GM19463 (cell line): ENCODE results near the gene ABTB2.

Experiments used
- ATAC-seq: cut with Tn5 transposase; IDR thresholded peaks from one replicate; pipeline ENCODE4 v1.9.1; 2021; ENCODE audit warnings: mild to moderate bottlenecking, moderate library complexity; ENCODE audit not compliant: unreplicated experiment

ABTB2 gene

DNA sequence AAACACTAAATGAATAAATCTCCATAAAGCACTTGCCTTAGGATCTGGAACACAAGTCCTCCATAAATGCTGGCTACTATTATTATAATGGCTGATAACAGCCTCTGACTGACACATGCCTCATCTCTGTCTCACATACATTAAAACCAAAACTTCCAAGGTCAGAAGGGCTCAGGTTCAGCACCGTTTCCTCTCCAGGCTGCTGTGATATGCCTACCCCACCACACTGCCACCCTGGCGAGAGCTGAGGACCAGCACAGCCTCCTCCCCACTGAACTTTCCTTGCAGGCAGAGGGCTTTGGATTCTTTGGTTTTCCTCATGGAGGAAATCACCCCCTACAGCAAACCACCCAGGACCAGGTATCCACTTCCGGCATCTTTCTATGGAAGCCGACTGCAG lies 112.8 kb downstream of the ABTB2 start:
- no peak for ATAC-seq

DNA sequence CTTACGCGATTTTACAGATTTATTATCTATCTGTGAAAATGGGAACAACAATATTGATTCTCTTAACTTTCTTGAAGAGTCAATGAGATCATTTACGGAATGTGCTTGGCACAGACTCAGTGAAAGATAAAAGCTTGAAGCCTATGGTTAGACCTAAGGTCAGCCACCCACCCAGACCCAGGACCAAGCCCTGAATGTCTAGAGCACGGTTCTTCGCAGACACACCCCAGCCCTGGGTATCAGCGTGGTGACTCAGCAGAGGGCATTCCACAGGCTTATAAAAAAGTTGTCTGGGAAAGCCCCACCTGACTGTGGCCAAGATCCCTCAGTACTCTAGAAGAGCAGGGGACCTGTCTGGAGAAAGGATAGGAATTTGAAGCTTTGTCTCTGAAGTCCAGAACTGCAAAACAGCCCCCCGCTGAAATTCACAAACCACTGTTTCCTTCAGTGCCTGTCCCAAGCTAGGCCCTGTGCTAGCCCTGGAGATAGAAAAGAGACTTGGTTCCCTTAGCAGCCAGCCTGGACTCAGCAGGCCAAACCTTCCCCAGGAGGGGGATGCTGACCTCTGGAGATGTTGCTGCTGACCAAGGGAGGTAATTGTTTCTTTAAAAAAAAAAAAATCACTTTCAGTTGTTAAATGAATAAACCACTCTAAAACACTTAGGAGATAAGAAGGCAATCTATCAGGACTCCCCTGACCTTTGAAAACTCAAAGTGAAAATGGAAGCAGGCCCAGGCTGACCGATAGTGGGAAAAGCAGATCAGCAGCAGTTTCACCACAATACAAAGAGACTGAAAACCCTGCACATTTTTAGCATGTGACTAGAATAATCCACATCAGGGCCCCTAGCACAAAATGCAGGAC lies 114.0 kb downstream of the ABTB2 start:
- peak; percentile 66 for ATAC-seq

DNA sequence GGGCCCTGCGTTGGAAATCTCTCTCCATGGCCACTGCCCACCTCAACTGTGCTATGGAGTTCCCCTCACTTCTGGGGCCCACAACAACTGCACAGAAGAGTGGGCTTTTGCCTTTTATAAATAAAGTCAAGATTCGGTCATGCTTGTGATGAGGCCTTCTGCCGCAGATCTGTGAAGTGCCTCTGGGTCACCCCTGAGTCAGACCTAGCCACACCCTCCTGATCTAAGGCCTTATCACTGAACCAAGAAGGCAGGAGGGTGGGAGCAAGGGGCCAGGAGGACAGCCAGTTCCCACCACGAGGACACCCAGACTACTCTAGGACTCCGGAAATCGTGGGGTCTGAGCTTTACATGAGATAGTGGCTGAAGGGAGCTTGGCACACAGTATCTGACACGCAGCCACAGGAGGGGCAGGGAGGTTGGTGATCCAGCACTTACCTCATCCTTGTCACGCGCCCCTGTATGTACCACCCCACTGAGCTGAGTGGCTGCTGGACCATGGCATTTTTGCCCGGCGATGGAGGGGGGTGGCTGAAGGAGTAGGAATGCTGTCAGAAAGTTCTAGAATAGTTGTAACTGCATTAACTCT lies 115.7 kb downstream of the ABTB2 start:
- no peak for ATAC-seq

DNA sequence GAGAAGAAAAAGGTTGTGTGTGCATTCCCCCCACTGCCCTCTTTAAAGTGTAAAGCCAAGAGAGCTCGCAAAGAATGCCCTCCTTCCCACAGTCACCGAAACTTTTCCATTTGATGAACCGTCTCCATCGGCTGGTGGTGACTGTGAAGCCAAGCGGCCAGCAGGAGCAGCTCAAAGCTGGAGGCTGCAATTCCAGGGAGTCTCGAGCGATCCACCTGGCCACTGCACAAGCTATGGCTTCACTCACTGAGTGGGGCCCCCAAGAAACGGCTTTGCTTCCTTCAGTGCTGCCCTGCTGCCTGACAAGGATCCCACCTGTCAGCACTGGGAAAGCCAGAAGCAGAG lies 117.7 kb downstream of the ABTB2 start:
- ATAC-seq, result no peak

DNA sequence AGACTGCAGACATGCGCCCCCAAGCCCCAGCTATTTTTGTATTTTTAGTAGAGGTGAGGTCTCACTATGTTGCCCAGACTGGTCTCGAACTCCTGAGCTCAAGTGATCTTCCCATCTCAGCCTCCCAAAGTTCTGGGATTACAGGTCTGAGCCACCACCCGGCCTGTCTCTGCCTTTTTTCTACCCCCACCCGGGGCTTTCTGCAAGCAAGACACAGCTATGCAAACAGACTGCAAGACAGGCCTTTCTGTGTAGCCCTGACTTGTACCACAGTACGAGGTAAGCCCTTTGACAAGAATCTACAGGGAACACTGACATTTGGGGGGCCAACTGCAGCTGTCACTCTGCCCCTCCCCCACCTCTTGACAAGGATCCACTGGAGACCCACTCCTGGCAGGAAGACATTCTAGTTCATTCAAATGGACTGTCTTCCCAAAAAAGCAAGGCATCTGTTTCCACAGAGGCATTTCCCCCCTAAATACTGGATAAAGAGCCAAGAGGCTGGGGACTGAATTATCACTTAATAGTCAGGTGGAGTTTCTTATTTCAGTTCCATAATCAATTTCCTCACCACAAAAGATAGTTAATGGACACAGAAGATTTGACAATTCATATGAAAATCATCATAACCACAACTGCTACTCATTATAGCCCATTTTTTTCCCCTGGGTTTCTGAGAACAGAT lies 118.2 kb downstream of the ABTB2 start:
- peak; percentile 30 for ATAC-seq

DNA sequence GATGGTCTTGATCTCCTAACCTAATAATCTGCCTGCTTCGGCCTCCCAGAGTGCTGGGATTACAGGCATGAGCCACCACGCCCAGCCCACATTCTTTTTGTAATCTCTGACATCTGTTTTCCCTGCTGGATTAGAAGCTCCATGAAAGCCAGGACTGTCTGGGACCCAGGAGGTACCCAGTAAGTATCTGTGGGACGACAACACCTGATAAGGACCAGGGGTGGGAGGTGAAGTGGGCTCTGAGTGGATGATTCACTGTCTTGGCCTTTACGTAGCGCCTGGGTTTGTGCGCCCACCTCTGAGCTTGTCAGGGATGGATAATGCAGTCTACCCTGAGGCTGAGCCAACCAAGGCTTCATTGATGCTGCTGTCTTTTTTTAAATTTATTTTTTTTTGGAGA lies 118.8 kb downstream of the ABTB2 start:
- no peak for ATAC-seq

DNA sequence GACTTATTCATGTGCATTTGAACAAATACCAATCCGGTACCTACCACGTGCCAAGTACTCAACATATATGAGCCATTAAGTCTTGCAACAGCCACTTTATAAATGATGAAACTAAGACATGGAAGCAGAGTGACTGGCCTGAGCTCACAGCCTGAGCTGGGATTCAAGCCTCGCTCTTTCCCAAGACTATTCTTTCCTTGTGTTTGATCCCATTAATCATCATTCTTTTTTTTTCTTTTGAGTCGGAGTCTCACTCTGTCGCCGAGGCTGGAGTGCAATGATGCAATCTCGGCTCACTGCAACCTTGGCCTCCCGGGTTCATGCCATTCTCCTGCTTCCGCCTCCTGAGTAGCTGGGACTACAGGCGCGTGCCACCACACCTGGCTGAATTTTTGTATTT lies 119.3 kb downstream of the ABTB2 start:
- no peak for ATAC-seq

DNA sequence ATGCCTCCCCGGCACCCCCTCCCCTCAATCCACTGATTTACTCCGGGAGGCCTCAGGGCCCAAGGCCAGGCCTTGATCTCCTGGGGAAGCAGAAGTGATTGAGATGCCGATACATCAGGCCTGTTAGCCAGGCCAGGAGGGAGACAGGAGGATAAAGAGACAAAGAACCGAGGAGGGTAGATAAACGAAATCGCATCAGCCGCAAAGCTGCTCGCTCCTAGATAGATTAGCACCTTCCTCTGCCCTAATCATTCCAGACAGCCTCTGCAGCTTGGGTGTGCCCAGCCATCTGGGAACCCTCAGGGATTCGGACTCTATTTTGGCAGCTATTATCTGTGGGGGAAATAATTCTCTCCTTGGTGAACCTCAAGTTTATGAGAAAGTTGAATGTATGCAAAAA lies 121.2 kb downstream of the ABTB2 start:
- no peak for ATAC-seq

DNA sequence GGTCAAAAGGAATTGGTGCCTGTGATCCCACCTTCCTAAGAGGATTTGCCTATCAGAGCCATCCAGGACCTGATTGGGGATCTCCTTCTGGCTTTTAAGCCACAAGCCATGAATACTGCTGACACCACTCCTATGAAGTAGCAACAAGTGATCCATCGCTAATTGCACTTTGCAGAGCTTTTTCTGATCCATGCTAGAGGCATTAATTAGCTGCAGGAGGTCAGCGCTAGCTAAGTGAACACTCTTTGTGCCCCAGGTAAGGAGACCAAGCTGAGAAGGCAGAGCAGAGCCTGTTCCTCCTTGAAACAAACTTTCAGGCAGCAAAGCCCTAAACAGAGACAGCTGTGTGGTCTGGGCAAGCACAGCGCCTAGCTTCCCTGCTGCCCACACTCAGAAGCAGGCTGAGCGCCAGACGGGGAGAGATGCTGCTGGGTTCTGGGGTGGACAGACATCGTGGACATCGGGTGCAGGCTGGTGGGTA lies 122.2 kb downstream of the ABTB2 start:
- no peak for ATAC-seq

DNA sequence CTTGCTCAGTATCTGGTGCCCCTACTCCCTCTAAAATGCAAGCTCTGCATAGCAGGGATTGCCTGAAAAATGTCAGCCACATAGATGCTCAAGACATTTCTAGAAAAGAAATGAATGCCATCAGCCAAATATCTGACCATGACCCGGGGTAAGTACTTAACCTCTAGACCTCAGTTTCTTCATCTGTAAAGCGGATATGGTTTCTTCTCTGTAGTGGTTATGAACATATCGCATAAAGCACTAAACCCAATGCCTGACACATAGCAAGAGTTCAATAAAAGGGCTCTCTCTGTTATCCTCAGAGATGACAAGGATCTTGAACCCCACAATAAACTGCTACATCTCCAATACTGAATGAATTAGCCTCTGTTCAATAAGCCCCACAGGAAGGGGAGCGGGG lies 122.6 kb downstream of the ABTB2 start:
- peak; percentile 29 for ATAC-seq

DNA sequence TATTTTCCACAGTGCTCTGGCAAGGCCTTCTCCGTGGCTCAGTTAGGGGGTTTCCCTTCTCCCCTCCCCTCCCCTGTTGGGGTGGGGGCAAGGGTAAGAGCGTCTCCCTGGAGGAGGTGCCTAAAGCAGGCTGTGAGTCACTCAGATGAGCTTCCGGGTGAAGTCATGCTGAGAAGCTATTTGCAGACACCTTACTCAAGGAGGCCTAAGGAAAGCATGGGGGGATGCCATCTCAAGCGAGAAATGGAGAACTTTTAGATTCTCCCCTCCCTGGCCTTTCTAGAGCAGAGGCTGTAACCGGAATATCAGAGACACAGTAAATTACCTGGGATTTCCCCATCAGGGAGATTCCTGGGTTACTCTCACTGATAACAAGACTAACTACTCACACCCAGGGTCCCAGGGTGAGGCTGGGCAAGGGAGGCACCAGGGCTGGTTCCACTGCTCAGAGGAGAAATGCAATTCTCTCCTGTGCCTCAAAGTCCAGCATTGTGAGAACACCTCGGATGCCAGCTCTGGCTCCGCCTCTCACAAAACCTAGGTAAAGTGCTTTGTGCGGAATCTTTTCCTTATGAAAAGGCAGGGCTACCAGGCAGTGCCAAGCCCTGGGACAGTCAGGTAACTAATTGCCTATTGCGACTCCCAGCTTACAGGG lies 123.6 kb downstream of the ABTB2 start:
- ATAC-seq, result peak; percentile 79

DNA sequence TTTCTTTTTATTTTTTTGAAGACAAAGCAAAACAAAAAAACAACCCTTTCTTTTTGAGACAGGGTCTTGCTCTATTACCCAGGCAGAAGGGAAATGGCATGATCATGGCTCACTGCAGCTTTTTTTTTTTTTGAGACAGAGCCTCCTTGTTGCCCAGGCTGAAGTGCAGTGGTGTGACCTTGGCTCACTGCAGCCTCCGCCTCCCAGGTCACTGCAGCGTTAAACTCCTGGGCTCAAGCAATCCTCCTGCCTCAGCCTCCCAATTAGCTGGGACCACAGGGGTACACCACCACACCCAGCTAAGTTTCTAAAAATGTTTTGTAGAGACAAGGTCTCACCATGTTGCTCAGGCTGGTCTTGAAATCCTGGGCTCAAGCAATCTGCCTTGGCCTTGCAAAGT lies 124.6 kb downstream of the ABTB2 start:
- no peak for ATAC-seq

DNA sequence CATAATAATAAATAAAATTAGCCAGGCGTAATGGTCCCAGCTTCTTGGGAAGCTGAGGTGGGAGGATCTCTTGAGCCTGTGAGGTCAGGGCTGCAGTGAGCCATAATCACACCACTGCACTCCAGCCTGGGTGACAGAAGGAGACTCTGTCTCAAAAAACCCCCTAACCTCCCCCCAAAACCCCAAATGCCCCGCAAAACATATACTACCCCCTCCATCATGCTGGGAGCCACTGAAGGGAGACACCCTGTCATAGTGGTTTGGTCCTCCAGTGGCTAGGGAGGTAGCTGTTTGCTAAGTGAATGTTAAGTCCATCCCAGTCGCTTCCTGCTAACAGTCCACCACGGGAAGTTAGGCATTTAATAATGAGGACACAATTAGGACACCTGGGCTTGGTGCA lies 125.0 kb downstream of the ABTB2 start:
- ATAC-seq, result no peak

DNA sequence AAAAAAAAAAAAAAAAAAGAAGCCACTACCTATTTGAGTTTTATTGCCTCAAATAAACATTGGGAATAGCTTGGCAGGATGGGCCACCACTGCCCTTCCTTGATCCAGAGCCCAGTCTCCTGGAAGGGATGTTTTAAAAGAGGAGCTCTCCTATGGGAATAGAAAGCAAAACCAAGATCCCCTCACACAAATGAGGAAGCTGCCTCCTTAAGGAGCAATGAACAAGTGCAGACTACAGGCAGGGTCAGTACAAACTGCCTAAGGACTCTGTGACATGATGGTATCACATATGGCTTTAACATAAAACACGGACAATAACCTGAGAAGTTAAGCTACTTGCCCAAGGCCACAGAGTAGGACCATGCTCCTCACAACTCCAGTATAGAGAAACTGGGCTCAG lies 131.6 kb downstream of the ABTB2 start:
- ATAC-seq, result no peak

DNA sequence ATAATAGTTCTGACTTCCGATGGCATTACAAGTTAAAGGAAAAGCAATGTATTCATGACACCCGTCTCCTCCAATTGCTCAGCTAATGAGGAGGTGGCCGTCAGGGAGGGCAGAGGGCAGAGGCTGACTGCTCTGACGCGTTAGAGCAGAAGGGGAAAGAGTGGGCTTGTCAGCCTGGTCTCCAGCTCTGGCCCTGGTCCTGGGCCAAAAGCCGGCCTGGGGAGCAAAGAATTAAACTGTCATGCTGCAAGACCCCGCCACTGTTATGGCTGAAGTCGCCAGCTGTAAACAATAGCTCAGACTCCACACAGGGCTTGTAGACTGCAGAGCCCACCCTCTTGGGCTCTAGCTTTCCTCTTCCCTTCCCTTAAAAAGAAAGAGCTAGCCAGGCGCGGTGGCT lies 132.7 kb downstream of the ABTB2 start:
- no peak for ATAC-seq

DNA sequence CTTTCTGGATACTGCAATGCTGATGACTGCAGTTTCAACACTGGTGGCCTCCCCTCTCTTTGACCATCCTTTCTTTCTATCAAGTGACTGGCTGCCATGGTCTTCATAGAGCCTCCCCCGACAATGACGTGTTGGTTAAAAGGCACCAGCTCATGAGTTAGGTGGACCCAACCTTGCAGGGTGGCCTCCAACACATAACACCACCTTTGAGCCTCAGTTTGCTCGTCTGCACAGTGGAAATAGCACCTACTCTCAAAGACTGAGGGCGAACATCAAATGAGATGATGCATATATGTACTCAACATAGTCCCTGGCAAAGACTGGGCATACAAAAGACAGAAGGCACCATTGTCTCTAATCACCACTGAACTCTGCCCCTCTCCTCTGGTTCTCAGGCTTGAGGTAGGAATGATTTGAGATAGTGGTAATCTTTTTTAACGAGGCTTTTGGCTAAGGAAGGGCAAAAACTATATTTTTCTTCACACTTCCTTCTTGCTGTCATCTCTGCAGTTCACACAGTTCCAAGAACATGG lies 133.3 kb downstream of the ABTB2 start:
- ATAC-seq, result no peak

DNA sequence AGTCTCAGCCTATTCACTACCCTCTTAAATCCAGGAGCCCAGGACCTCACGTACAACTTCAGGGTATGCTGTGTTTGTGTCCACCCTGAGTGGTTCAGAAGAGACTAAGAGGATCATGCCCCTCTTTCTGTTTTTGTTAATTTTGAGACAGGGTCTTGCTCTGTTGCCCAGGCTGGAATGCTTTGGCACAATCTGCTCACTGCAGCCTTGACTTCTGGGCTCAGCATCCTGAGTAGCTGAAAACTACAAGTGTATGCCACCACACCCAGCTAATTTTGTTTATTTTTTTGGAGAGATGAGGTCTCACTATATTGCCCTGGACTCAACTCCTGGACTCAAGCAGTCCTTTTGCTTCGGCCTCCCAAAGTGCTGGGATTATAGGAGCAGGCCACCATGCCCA lies 133.9 kb downstream of the ABTB2 start:
- no peak for ATAC-seq

DNA sequence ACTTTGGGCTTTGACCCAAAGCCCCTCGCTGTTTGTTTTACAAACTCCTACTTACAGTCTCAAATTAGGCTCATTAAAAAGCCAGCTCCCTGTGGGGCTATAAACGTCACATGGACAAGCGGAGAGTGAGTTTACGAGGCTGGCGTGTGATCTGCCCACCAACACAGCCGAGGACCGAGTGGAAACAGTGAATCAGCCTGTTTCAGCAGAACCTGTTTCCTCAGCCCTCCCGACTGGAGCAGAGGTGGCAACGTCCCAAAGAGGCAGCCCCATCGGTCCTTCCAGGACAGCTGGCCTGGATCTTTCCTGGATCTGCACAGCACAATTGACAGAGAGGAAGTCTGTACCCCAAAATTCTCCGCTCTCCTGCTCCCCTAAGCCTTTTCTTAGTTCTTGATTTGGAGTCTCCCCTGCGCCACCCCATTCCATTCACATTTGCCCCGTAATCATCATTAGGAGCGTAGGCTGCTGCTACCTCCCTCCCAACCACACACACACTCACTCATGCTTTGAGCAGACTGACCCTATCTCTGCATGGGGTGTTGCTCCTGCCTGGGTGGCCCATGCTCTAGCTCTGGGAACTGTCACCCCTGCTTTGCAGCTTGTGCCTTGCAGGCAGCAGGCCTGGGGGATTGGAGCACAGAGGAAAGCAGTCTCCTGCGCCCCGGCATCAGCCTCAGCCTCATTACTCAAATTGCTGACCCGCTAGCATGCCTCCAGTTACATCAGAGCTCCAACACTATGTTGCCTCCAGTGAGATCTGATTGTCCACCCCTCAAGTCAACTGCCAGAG lies 134.6 kb downstream of the ABTB2 start:
- no peak for ATAC-seq

DNA sequence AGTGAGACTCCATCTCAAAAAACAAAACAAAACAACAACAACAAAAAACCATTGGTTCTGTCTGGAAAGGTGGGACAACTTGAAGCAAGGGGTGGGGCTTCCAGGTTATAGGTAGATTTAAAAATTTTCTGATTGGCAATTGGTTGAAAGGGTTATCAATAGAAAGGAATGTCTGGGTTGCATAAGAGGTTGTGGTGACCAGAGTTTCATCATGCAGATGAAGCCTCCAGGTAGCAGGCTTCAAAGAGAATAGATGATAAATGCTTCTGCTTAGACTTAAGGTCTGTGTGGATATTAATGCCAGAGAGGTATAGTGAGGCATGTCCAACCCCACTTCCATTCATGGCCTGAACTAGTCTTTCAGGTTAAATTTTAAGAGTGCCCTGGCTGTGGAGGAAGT lies 135.8 kb downstream of the ABTB2 start:
- no peak for ATAC-seq

DNA sequence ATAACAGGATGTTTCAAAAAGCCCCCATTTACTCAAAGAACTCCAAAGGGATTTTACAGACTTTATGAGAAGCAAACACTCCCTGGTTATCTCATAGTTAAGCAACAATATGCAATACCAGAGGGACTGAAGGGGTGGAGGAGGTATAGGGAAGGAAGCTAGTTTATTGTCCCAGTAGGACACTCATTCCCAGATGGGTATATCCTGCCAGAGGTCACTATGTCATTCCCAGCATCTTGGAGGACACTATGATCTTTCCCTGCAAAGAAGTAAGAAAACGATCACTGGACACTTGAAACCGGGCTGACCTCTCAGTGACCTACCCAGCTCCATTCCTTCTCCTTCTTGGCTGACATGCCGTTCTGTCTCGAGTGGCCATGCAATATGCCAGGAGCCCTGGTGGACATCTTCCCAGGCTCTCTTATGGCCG lies 137.9 kb downstream of the ABTB2 start:
- no peak for ATAC-seq
